ENCODE data around the gene UQCC3.

- no peak for TF ChIP-seq EZH2 (IDR thresholded peaks at IDR 0.05)
- no peak for TF ChIP-seq POLR2AphosphoS5 (IDR thresholded peaks at IDR 0.05; ENCODE audit: borderline replicate concordance, low read depth, low read length)
- TF ChIP-seq FOXP2 (optimal IDR thresholded peaks at IDR 0.05; ENCODE audit: control extremely low read depth, extremely low read length, insufficient read depth): no peak
Observed at GRCh38 chr11:62677156-62677555, 5.7 kb downstream of the UQCC3 start.
